Retina (tissue), 1 donor: Measurements from ENCODE around the gene HVCN1.
"Not testable (repeated sequence)": the region's sequence is repeated elsewhere in the genome, so short reads cannot be mapped to it uniquely, and the experiment has no call there.

ENCODE experiments used
- DNase-seq: peaks from one replicate; pipeline ENCODE4 v3.0.0-alpha.2; 2016

Gene HVCN1

GRCh38 chr12:110688446-110689280 is at the start of gene HVCN1:
TSS of gene HVCN1 (minus strand) at chr12:110689115. CDS start at chr12:110683245, 5,870 bp downstream.
- peak; percentile 44 for DNase-seq

- no peak for DNase-seq
These were observed 48.6 kb upstream of the HVCN1 start for GRCh38 chr12:110737532-110737931.

- not testable (repeated sequence) for DNase-seq
These were observed 48.1 kb upstream of the HVCN1 start for GRCh38 chr12:110737016-110737415.

GRCh38 chr12:110733900-110734299 is 45.0 kb upstream of the HVCN1 start:
- DNase-seq, result no peak

GRCh38 chr12:110733089-110733715 is 44.3 kb upstream of the HVCN1 start:
- DNase-seq, result no peak

- no peak for DNase-seq
These were observed 43.7 kb upstream of the HVCN1 start for GRCh38 chr12:110732572-110732971.

- no peak for DNase-seq
These were observed 42.6 kb upstream of the HVCN1 start for GRCh38 chr12:110731479-110731878.

GRCh38 chr12:110728628-110729027 is 39.7 kb upstream of the HVCN1 start:
- no peak for DNase-seq

GRCh38 chr12:110726708-110727369 is 37.9 kb upstream of the HVCN1 start:
- DNase-seq, result no peak

- DNase-seq, result no peak
These were observed 37.1 kb upstream of the HVCN1 start for GRCh38 chr12:110726028-110726427.

- DNase-seq, result no peak
These were observed 36.4 kb upstream of the HVCN1 start for GRCh38 chr12:110725267-110725666.

GRCh38 chr12:110722892-110723291 is 34.0 kb upstream of the HVCN1 start:
- not testable (repeated sequence) for DNase-seq

GRCh38 chr12:110721570-110721969 is 32.7 kb upstream of the HVCN1 start:
- no peak for DNase-seq

- no peak for DNase-seq
These were observed 31.6 kb upstream of the HVCN1 start for GRCh38 chr12:110720516-110720915.

GRCh38 chr12:110718222-110718908 is 29.4 kb upstream of the HVCN1 start:
- no peak for DNase-seq

GRCh38 chr12:110717037-110717436 is 28.1 kb upstream of the HVCN1 start:
- DNase-seq, result no peak

GRCh38 chr12:110708917-110709316 is 20.0 kb upstream of the HVCN1 start:
- DNase-seq, result no peak

- no peak for DNase-seq
These were observed 16.4 kb upstream of the HVCN1 start for GRCh38 chr12:110705309-110705708.

GRCh38 chr12:110704750-110705149 is 15.8 kb upstream of the HVCN1 start:
- DNase-seq, result no peak

- no peak for DNase-seq
These were observed 15.3 kb upstream of the HVCN1 start for GRCh38 chr12:110704231-110704630.

GRCh38 chr12:110702081-110702480 is 13.2 kb upstream of the HVCN1 start:
- no peak for DNase-seq

- DNase-seq, result no peak
These were observed 10.9 kb upstream of the HVCN1 start for GRCh38 chr12:110699591-110700445.
